BLaER1 (cell line): Measurements from ENCODE around the gene AK5.

Source experiments
- H3K27ac ChIP-seq: shearing (Covaris generic); formaldehyde crosslinking; 2 replicates; pipeline ENCODE4 v1.8.1; 2022
- H3K27me3 ChIP-seq: shearing (Covaris generic); formaldehyde crosslinking; 2 replicates; pipeline ENCODE4 v1.8.1; 2022
- H3K36me3 ChIP-seq: shearing (Covaris generic); formaldehyde crosslinking; 2 replicates; pipeline ENCODE4 v1.8.1; 2022
- H3K4me1 ChIP-seq: shearing (Covaris generic); formaldehyde crosslinking; 2 replicates; pipeline ENCODE4 v1.8.1; 2022
- H3K4me2 ChIP-seq: shearing (Covaris generic); formaldehyde crosslinking; 2 replicates; pipeline ENCODE4 v1.8.1; 2022
- H3K4me3 ChIP-seq: shearing (Covaris generic); formaldehyde crosslinking; 2 replicates; pipeline ENCODE4 v1.8.1; 2022
- H3K9ac ChIP-seq: shearing (Covaris generic); formaldehyde crosslinking; 2 replicates; pipeline ENCODE4 v1.8.1; 2022
- H3K9me3 ChIP-seq: shearing (Covaris generic); formaldehyde crosslinking; 2 replicates; pipeline ENCODE4 v1.8.1; 2022
- H4K20me1 ChIP-seq: shearing (Covaris generic); formaldehyde crosslinking; 2 replicates; pipeline ENCODE4 v1.8.1; 2022
- Cebpa-rat ChIP-seq: shearing (Covaris generic); IDR thresholded peaks from 2 replicates; pipeline ENCODE4 v1.8.1; 2022

AK5 gene

GRCh38 chr1:77347646-77348045, 65.8 kb downstream of the AK5 start:
- Histone ChIP-seq H3K27me3 (no peaks in the 10 kb centered on the region), H4K20me1 (no peaks in the 10 kb centered on the region), H3K27ac (no peak overlapping the region), H3K4me2 (no peak overlapping the region), H3K9ac (no peak overlapping the region), H3K4me3 (no peak overlapping the region), H3K9me3 (no peaks in the 10 kb centered on the region), H3K36me3 (no peaks in the 10 kb centered on the region), H3K4me1 (no peaks in the 10 kb centered on the region)
- TF ChIP-seq Cebpa-rat = no peak

GRCh38 chr1:77348549-77348948, 66.7 kb downstream of the AK5 start:
- no peak overlapping the region for H3K4me3 ChIP-seq
- no peak overlapping the region for H3K27ac ChIP-seq
- no peaks in the 10 kb centered on the region for H3K36me3 ChIP-seq
- TF ChIP-seq Cebpa-rat = no peak
- H3K4me1 ChIP-seq = no peaks in the 10 kb centered on the region
- H3K9me3 ChIP-seq = no peaks in the 10 kb centered on the region
- no peaks in the 10 kb centered on the region for H4K20me1 ChIP-seq
- H3K4me2 ChIP-seq = no peak overlapping the region
- no peak overlapping the region for H3K9ac ChIP-seq
- no peaks in the 10 kb centered on the region for H3K27me3 ChIP-seq

- Histone ChIP-seq H4K20me1 (no peaks in the 10 kb centered on the region), H3K36me3 (no peaks in the 10 kb centered on the region), H3K9ac (no peak overlapping the region), H3K4me3 (no peak overlapping the region), H3K4me1 (no peaks in the 10 kb centered on the region), H3K9me3 (no peaks in the 10 kb centered on the region), H3K27me3 (no peaks in the 10 kb centered on the region), H3K27ac (no peak overlapping the region), H3K4me2 (no peak overlapping the region)
- no peak for TF ChIP-seq Cebpa-rat
These were observed 67.5 kb downstream of the AK5 start for GRCh38 chr1:77349275-77349674.

GRCh38 chr1:77350012-77350770, 68.4 kb downstream of the AK5 start:
- Histone ChIP-seq H3K36me3 (no peaks in the 10 kb centered on the region), H3K9me3 (no peaks in the 10 kb centered on the region), H4K20me1 (no peaks in the 10 kb centered on the region), H3K9ac (no peak overlapping the region), H3K27ac (no peak overlapping the region), H3K4me3 (no peak overlapping the region), H3K4me2 (no peak overlapping the region), H3K4me1 (no peaks in the 10 kb centered on the region), H3K27me3 (no peaks in the 10 kb centered on the region)
- TF ChIP-seq Cebpa-rat = no peak

DNA sequence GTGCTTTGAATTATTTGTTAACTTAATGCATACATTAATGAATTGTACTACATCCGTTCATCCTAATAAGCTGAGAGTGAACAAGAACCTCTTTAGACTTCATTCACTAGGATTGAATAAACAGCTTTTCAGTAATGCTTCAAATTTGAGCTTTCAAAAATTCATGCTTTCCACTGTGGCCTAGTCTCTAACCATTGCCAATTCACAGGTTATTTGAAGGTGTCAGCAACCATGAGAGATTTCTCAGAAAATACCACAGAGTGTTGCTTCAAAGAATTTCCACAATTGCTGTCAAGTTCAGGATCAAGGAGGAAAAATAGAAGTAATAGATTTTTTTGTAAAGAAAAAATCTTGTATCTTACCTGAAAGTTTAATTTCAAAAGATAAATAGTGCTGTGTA, 72.7 kb downstream of the AK5 start:
- no peak for TF ChIP-seq Cebpa-rat
- no peak overlapping the region for H3K4me2 ChIP-seq
- H3K9ac ChIP-seq = no peak overlapping the region
- H3K27me3 ChIP-seq = no peaks in the 10 kb centered on the region
- H4K20me1 ChIP-seq = no peaks in the 10 kb centered on the region
- H3K9me3 ChIP-seq = no peaks in the 10 kb centered on the region
- H3K4me3 ChIP-seq = no peak overlapping the region
- no peaks in the 10 kb centered on the region for H3K4me1 ChIP-seq
- H3K27ac ChIP-seq = no peak overlapping the region
- H3K36me3 ChIP-seq = no peaks in the 10 kb centered on the region

DNA sequence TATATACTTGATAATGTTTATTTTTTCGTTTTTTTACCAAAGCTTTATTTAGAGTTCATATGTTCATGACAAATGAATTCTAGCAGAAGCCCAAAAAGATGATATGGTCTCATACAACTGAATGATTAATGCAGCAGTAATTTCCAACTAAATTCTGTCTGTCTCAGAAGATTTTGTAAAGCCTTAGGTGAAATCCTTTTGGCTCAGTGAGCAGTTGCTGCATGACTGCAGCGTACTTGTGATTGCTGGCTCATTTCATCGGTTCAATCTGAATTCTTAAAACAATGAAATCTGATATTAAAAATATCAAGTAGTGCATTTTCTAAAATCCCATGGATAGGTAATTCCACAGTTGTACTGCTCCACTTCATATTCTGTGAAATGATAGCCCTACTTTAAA, 73.2 kb downstream of the AK5 start:
- Histone ChIP-seq H4K20me1 (no peaks in the 10 kb centered on the region), H3K27me3 (no peaks in the 10 kb centered on the region), H3K4me1 (no peaks in the 10 kb centered on the region), H3K36me3 (no peaks in the 10 kb centered on the region), H3K9me3 (no peaks in the 10 kb centered on the region), H3K4me2 (no peak overlapping the region), H3K27ac (no peak overlapping the region), H3K4me3 (no peak overlapping the region), H3K9ac (no peak overlapping the region)
- no peak for TF ChIP-seq Cebpa-rat

DNA sequence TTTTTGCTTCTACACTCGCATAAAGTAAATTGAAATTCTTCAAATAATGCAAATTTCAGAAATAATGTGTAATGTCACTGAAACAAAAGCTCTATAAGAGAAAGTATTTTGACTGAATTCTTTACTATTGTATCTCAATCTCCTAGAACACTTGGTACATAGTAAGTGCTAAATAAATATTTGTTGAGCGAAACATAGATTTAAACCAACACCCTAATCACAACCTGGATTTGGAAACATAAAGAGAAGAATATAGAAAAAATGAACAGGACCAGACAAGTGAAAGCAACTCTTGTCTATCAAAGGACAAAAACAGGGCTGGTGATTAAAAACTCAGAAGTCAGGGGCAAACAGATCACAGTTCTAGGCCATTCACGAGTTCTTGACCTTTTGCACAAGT, 74.3 kb downstream of the AK5 start:
- Histone ChIP-seq H4K20me1 (no peaks in the 10 kb centered on the region), H3K27me3 (no peaks in the 10 kb centered on the region), H3K4me1 (no peaks in the 10 kb centered on the region), H3K4me3 (no peak overlapping the region), H3K4me2 (no peak overlapping the region), H3K27ac (no peak overlapping the region), H3K9me3 (no peaks in the 10 kb centered on the region), H3K9ac (no peak overlapping the region), H3K36me3 (no peaks in the 10 kb centered on the region)
- no peak for TF ChIP-seq Cebpa-rat

DNA sequence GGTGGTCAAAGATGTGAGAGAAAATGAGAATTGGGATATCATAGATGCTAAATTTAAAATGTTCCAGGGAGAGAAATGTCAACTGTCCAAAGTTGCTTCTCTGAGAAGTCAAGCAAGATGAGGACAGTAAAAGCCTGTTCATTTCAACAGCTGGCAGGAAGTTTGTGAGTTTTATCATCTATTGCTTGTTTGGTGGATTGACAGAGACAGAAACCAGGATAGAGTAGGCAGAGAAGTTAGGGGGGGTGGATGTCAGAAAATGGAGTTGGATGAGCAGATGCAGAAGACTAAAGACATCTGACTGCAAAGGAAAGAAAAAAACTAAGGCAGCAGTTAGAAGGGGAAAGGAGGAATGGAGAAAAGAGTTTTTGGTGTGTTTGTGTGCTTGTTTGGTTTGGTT, 78.4 kb downstream of the AK5 start:
- Histone ChIP-seq H3K36me3 (no peaks in the 10 kb centered on the region), H3K27me3 (no peaks in the 10 kb centered on the region), H3K4me2 (no peak overlapping the region), H4K20me1 (no peaks in the 10 kb centered on the region), H3K9me3 (no peaks in the 10 kb centered on the region), H3K4me1 (no peaks in the 10 kb centered on the region), H3K4me3 (no peak overlapping the region), H3K9ac (no peak overlapping the region), H3K27ac (no peak overlapping the region)
- TF ChIP-seq Cebpa-rat = no peak

- no peak overlapping the region for H3K4me3 ChIP-seq
- no peaks in the 10 kb centered on the region for H3K36me3 ChIP-seq
- no peaks in the 10 kb centered on the region for H4K20me1 ChIP-seq
- H3K9me3 ChIP-seq = no peaks in the 10 kb centered on the region
- no peak overlapping the region for H3K27ac ChIP-seq
- H3K4me2 ChIP-seq = no peak overlapping the region
- TF ChIP-seq Cebpa-rat = no peak
- H3K4me1 ChIP-seq = no peaks in the 10 kb centered on the region
- no peak overlapping the region for H3K9ac ChIP-seq
- H3K27me3 ChIP-seq = no peaks in the 10 kb centered on the region
These were observed 79.8 kb downstream of the AK5 start for GRCh38 chr1:77361621-77362020.

DNA sequence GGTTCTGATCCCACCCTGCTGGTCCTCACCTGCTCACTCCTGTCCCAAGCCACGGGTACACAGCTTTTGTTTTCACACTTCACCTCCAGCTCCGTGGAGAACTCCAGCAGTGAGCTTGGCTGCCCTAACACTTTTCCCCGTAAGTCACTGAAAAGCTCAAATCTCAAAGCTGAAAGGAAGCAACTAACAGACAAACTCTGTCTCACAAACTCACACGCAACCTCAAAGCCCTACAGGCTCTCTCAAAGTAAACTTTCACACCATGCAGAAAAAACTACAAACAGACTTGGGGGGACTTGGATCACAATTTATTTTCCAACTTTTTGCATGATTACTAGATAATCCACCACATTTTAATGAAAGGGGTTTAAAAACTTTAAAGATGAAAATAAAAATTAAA, 88.3 kb downstream of the AK5 start:
- H3K4me2 ChIP-seq = no peak overlapping the region
- H4K20me1 ChIP-seq = no peaks in the 10 kb centered on the region
- H3K27ac ChIP-seq = no peak overlapping the region
- no peak overlapping the region for H3K9ac ChIP-seq
- no peaks in the 10 kb centered on the region for H3K9me3 ChIP-seq
- no peaks in the 10 kb centered on the region for H3K36me3 ChIP-seq
- no peak overlapping the region for H3K4me3 ChIP-seq
- no peak for TF ChIP-seq Cebpa-rat
- peaks cover 8% of the 10 kb centered on the region for H3K4me1 ChIP-seq
- no peaks in the 10 kb centered on the region for H3K27me3 ChIP-seq
